Globus pallidus (tissue), 1 donor: Measurements from ENCODE around the gene TEC.
"Not testable (repeated sequence)": the region's sequence is repeated elsewhere in the genome, so short reads cannot be mapped to it uniquely, and the experiment has no call there.

Experiments used
- DNase-seq: peaks from one replicate; pipeline ENCODE4 v3.0.0-alpha.2; 2015; ENCODE audit warnings: low spot score

Gene TEC

GRCh38 chr4:48268956-48269860 is at the start of gene TEC:
TSS of gene TEC (minus strand) at chr4:48269838. CDS start at chr4:48228614, 41,224 bp downstream.
- no peak for DNase-seq

- peak; percentile 13 for DNase-seq
Measured at GRCh38 chr4:48315728-48316630, 46.3 kb upstream of the TEC start.

GRCh38 chr4:48314746-48315145 is 45.1 kb upstream of the TEC start:
- not testable (repeated sequence) for DNase-seq

- no peak for DNase-seq
Measured at GRCh38 chr4:48311896-48312295, 42.3 kb upstream of the TEC start.

GRCh38 chr4:48308901-48309300 is 39.3 kb upstream of the TEC start:
- no peak for DNase-seq

- DNase-seq = no peak
Measured at GRCh38 chr4:48307528-48307927, 37.9 kb upstream of the TEC start.

- DNase-seq = no peak
Measured at GRCh38 chr4:48305508-48305907, 35.9 kb upstream of the TEC start.

GRCh38 chr4:48300004-48300403 is 30.4 kb upstream of the TEC start:
- no peak for DNase-seq

GRCh38 chr4:48299560-48299959 is 29.9 kb upstream of the TEC start:
- DNase-seq = no peak

- DNase-seq = no peak
Measured at GRCh38 chr4:48297256-48297846, 27.7 kb upstream of the TEC start.

- no peak for DNase-seq
Measured at GRCh38 chr4:48296365-48296764, 26.7 kb upstream of the TEC start.

GRCh38 chr4:48295116-48295515 is 25.5 kb upstream of the TEC start:
- no peak for DNase-seq

- not testable (repeated sequence) for DNase-seq
Measured at GRCh38 chr4:48292218-48292790, 22.7 kb upstream of the TEC start.

GRCh38 chr4:48290146-48290772 is 20.6 kb upstream of the TEC start:
- DNase-seq = no peak

- DNase-seq = not testable (repeated sequence)
Measured at GRCh38 chr4:48286060-48286459, 16.4 kb upstream of the TEC start.

GRCh38 chr4:48285640-48286039 is 16.0 kb upstream of the TEC start:
- DNase-seq = not testable (repeated sequence)

- DNase-seq = no peak
Measured at GRCh38 chr4:48275686-48276085, 6.0 kb upstream of the TEC start.

- no peak for DNase-seq
Measured at GRCh38 chr4:48275247-48275646, 5.6 kb upstream of the TEC start.

GRCh38 chr4:48271626-48272025 is 2.0 kb upstream of the TEC start:
- DNase-seq = no peak

- DNase-seq = no peak
Measured at GRCh38 chr4:48270951-48271473, 1.4 kb upstream of the TEC start.

- DNase-seq = no peak
Measured at GRCh38 chr4:48270523-48270897, 872 bp upstream of the TEC start.
